Measurements from ENCODE around the gene MAD1L1.

The MAD1L1 gene

DNA sequence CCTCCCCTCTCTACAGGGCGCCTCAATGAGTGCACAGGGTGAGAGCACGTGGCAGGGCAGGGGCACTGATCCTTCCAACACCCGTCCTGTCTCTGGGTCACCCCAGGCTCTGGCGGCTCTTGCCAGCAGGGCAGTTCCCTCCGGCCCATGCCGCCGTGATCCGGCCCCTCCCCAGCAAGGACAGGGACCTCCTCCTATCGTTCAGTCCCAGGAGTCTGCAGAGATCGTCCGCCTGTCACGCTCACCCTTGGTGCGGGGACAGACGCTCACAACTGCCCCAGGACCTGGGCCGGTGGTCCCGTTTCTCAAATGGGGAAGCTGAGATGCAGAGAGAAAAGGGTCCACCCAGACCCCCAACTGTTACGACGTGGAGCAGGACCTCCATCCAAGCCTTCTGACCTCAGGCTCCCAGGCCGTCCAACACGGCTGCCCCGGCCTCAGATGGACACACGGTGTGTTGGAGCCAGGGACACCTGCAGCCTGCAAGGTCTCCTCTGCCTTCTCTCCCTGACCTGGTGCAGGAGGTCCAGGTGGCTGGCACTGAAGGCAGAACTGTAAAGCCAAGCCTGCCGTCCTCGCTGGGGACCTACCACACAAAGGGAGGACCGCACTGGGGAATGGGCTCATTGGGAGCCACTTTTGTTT, 313.7 kb downstream of the MAD1L1 start:
- no peak for DNase-seq

GRCh38 chr7:1918063-1918645, 314.6 kb downstream of the MAD1L1 start:
- DNase-seq = no peak

DNA sequence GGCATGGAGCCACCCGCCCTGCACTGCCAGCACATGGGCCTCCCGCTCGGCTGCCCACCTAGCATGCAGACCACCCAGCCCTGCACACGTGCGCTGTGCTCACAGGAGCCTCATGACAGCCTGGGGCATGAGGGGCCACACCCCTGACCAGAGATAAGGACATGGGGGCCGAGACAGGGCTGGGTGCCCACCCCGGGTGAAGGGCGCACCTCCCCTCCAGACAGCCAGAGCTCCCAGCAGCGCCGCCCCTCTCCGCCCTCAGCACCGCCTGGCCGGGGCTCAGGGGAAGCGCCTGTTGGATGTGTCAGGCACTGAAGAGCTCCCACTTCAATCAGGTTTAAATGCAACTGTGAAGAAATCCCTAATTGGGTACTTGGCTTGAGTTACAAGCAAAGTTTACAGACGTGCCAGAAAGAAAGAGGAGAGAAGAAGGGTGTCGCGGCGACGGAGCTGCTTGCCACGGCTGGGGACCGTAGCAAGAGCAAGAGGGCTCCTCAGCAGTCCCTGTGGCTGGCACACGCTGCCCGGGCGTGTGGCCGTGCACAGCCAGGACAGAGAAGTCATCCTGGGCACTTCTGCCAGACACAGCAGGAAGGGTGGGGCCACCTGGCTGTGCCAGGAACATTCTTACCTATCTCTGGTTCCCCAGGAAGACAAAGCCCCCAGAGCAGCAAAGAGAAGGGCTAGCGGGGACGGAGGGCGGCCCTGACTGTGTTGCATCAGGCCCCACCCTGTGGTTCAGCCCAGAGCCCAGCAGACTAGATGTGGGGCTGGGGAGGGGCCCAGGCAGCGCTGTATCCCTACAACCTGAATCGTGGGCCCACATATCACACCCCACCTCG, 315.3 kb downstream of the MAD1L1 start:
- no peak for DNase-seq

DNA sequence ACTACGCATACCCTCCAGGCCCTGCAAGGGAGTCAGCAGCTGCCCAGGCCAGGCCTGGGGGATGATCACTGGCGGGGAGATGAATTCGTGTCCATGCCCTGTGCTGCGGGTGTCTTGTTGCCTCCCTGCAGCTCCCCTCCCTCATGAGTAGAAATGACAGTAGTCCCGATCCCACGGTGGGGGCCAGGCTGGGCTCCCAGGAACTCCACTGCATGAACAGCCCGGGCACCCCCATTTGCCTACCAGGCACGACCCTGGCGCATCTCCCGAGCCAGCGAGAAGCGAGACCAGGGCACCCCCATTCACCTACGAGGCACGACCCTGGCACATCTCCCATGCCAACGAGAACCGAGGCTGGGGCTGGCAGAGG, 316.2 kb downstream of the MAD1L1 start:
- no peak for DNase-seq

- DNase-seq = no peak
These were observed 316.7 kb downstream of the MAD1L1 start for GRCh38 chr7:1915956-1916600.

GRCh38 chr7:1915326-1915725, 317.4 kb downstream of the MAD1L1 start:
- no peak for DNase-seq

DNA sequence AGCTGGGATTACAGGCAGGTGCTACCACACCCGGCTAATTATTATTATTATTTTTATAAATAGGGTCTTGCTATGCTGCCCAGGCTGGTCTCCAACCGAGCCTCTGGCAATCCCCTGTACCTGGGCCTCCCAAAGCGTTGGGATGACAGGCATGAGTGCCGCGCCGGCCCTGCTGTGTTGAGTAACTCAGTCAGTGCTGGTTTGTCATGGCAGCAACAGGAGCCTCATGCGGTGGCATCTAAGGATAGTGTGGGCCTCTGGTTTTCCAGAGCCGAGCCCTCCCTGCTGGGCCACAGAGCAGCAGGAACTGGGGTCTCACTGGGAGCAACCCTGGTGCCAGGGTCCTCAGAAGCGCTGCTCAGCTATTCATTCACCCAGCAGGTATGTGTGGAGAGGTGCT, 318.0 kb downstream of the MAD1L1 start:
- DNase-seq = no peak

DNA sequence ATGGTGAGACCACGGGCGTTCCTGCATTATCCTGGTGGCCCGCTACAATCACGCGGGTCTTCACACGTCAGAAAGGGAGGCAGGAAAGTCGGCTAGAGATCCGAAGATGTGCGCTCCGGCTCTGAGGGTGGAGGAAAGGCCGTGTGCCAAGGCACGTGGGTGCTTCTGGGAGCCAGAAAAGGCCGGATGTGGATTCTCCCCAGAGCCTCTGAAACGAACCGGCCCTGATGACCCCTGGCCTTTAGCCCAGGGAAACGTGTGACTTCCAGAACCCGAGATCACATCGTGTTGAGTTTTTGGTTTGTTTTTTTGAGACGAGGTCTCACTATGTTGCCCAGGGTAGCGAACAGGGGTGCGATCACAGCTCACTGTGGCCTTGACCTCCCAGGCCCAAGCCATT, 318.4 kb downstream of the MAD1L1 start:
- DNase-seq = no peak

GRCh38 chr7:1913466-1914282, 319.1 kb downstream of the MAD1L1 start:
- no peak for DNase-seq

DNA sequence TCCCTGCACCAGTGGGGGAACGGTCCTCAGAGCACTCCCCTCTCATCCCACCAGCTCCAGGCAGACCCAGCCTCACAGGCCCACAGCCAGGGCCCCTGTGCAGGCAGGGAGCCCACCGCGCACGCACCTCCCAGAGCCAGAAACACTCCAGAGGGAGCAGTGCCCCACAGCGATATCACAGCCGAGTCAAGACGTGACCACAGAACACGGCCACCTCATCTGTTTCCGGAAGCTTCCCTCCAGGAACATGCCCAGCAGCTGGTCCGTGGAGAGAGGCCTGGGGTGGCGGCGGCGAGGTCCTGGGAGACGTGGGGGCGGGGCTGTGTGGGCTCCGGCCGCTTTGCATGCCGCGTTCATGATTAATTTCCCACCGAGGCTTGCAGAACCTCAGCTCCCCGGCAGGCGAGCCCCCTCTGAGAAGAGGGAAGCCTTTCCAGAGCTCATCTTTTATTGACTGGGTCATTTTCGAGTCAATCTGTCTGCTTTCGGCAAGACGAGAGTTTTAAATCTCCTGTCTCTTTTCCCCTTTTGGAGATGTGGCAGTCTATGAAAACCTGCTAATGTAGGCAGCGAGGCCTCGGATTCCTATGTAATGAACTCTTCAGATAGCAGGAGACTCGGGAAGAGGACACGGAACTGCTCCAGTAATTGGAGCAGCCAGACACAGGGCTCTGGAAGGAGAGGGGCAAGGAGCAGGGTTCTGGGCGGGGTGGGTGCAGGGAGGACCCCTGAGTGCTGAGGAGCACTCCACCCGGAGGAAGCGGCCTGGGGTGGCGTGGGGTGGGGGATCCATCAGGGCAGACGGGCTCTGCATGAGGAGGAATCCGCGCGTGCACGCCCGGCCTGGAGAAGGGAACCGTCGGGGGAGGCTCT, 319.9 kb downstream of the MAD1L1 start:
- no peak for DNase-seq

DNA sequence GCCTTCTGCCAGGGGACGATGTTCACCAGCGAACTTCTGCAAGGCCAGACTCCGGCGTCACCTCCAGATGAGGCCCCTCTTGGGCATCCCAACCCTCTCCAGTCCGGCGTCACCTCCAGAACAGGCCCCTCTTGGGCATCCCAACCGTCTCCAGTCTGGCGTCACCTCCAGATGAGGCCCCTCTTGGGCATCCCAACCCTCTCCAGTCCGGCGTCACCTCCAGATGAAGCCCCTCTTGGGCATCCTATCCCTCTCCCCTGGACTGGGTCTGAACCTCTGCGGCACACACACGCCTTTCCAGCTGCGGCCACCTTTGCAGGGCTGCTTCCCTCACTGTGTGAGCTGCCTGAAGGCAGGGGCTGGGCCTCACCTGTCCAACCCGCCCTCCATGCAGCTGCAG, 321.2 kb downstream of the MAD1L1 start:
- no peak for DNase-seq

DNA sequence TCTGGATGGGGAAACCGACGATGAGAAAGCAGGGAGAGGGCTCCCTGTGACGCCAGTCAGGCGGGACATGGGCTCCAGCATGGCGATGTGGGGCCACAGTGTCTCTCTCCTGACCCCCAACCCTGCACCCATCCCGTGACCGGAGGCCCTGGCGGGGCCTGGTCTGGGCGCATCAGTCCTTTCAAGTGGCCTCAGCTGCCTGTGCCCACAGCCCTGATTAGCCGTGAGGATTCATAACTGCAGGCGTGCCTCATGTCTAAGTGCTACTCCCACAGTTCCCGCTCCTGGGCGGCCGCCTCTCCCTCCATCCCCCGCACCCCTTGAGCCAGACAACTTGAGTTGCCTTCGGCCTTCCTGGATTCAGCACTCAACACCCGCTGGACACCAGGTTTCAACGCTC, 321.9 kb downstream of the MAD1L1 start:
- DNase-seq = no peak

- DNase-seq = no peak
These were observed 322.6 kb downstream of the MAD1L1 start for GRCh38 chr7:1910081-1910685.

DNA sequence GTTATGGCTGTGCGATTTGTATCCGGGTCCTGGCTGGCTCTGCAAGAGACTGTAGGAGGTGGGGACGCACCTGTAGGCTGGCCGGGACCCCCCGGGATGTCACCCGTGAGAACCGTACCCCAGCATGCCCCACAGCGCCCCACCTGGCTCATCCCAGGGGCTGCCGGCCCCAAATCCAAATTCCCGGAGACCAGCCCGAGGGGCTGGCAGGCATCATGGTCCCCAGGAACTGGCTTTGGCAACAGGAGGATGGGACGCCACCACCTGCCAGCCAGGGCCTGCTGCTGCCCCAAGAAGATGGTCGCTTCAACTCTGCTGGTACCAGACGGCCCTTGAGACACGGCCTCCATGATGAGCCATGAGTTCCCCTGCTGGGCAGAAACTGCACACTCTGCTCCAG, 323.3 kb downstream of the MAD1L1 start:
- DNase-seq = no peak

- DNase-seq = no peak
These were observed 323.8 kb downstream of the MAD1L1 start for GRCh38 chr7:1908823-1909420.

GRCh38 chr7:1907751-1908365, 324.9 kb downstream of the MAD1L1 start:
- no peak for DNase-seq

- no peak for DNase-seq
These were observed 325.6 kb downstream of the MAD1L1 start for GRCh38 chr7:1906988-1907745.

DNA sequence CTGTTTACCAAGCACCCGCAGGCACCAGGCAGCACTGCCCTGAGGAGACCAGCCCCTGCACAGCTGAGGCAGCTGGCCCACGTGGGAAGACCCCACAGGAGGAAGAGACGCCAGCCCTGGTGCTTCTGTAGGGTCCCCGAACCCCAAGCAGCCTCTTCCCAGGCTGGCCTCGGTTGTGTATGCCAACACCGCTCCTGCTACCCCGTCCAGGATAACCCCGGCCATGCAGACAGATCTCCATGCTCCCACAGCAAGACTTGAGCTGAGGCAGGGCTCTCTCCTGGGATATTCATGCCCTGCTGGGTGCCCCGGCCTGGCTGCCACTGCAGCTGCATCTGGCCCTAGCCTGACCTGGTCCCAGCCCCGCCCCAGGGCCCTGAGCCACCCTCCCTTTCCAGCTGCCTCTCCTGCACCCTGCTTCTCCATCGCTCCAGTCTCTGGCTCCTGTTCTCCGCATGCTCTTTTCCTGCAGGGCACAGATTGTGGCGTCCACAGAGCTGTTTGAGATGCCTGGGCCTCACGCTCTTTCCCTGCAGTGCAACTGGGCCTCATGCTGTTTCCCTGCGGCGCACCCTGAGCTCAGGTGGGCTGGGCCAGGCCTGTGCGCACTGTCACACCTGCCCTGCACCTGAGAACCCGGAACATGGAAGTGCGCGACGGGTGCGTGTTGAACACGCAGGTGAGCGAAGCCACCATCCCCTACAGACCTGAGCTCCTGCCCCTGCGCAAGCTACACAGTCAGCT, 326.5 kb downstream of the MAD1L1 start:
- no peak for DNase-seq

All from activated CD4-positive, alpha-beta T cell treated with anti-CD3 and anti-CD28 coated beads for 1 hour (primary cell).